ENCODE measurements around the gene SNAPC4.
"Not testable (repeated sequence)": the region's sequence is repeated elsewhere in the genome, so short reads cannot be mapped to it uniquely, and the experiment has no call there.

Gene SNAPC4

DNA sequence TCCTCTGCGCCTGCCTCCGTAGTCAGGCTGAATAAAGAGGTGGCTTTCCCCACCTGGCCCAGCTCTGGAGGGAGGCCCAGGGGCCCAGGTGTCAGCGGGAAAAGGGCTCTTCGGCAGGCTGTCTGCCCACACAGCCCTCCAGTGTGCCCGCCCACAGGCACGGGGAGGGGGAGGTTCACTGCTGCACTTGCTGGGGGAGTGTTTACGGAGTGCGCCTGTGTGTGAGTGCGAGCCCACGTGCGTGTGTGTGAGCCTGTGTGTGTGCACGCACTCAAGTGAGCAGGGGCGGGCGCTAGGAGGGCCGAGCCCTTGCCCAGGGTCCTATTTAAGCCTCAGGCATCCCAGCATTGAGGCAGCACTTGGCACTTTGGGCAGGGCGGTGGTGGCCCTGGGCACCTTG lies 47.3 kb downstream of the SNAPC4 start:
- no peak for DNase-seq

DNA sequence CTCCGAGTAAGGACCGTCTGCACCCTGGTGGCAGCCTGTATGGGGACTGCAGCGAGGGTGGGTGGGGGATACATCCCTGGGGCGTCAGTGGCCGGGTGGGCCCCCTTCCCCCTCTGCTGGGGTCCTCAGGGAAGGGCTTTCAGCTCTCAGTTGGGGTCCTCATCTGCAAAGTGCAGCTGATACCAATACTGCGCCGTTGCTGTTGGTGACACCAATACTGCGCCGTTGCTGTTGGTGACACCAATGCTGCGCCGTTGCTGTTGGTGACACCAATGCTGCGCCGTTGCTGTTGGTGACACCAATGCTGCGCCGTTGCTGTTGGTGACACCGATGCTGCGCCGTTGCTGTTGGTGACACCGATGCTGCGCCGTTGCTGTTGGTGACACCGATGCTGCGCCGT lies 48.1 kb downstream of the SNAPC4 start:
- DNase-seq: not testable (repeated sequence)

DNA sequence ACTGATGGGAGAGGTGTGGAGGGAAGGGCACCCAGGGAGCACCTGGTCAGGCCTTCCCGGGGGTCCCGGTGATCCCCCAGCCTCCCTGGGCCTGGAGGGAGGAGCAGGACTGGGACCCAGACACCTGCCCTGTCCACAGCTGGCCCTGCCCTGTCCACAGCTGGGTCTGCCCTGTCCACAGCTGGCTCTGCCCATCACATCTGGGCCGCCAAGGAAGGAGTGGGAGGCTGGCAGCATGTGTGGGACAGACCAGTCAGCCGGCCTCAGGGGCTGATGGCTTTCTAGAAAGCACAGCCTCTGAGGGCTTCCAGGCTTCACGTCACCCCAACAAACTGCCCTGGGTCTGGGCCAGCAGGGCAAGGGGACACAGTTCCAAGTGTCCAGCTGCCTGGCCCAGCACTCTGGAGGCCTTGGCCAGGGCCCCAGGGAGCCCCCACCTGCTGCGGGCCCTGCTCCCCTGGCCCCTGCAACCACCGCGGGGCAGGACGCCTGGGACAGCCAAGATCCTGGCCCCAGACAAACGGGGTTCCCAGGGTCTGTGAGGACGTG lies 48.6 kb downstream of the SNAPC4 start:
- DNase-seq: no peak

All from femur (tissue), 1 donor.